Muscle of arm (tissue), 12 donors: ENCODE measurements around the gene COG1. TPM values are rescaled to one million over a fixed set of nuclear protein-coding genes. Genes with fewer than 3 reads are reported as not detected.
A peak's percentile ranks its signal among the peaks of the same experiment; 100 is the strongest.

ENCODE experiments used
- DNase-seq: peaks from one replicate; pipeline ENCODE4 v3.0.0-alpha.2; 2013
- polyA plus RNA-seq, 12 donors: library from polyadenylated mRNA; unstranded; fragments of 120-200 nt; gene quantifications; one replicate each; pipeline ENCODE4 v1.2.1, GENCODE V29; 2013; ENCODE audit not compliant: insufficient read length in 12 of 12

Gene COG1
- polyA plus RNA-seq, 12 donors: 22.4 to 54.9 (median 32.4) TPM; not detected in 1

- DNase-seq: no peak
These were observed 31.9 kb downstream of the COG1 start for GRCh38 chr17:73224663-73225305.

DNA sequence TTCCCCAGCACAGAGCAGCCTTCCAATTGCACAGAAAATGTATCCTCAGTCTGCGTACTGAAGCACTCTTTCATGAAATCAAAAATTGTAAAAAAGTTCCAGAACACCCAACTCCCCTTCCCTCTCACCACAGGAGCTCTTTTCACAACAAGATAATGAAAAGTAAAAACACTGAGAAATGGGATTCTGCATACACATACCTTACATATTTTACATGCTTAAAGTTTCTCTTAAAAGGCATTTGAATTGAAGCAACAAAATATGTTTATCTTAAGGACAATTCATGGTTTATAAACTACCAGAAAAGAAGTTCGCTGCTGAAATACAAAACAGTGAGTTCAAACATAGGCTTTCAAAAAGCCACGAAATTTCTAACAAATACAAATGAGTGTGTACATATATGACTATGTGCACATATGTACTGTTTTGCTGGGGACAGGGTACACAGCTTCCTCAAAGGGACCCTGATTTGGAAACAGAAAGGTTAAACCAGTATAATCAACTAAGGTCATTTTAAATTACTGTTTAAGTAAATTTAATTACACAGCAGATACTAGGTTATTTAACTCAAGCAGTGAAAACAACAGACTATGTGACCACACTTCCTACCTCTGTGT lies 33.8 kb downstream of the COG1 start:
- no peak for DNase-seq

DNA sequence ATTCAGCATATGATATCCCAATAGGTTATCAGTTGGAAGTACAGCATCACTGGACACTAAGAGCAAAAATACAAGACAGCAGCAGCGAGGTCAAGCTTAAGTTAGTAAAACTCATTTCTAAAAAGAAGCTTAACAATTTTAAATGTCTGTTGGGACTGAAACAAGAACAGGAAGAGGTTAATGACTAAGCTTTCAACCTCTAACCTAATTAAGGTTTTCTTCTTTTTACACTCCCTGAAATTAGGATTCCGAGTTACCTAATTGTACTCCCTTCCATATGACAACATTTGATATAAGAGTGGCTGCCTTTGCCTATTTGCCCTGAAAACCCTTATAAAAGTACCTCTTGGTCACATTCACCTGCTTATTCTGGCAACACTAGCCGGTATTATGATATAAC lies 34.5 kb downstream of the COG1 start:
- DNase-seq: no peak

- DNase-seq: no peak
These were observed 35.1 kb downstream of the COG1 start for GRCh38 chr17:73227944-73228343.

GRCh38 chr17:73228748-73229236 lies 35.9 kb downstream of the COG1 start:
- peak; percentile 26 for DNase-seq

DNA sequence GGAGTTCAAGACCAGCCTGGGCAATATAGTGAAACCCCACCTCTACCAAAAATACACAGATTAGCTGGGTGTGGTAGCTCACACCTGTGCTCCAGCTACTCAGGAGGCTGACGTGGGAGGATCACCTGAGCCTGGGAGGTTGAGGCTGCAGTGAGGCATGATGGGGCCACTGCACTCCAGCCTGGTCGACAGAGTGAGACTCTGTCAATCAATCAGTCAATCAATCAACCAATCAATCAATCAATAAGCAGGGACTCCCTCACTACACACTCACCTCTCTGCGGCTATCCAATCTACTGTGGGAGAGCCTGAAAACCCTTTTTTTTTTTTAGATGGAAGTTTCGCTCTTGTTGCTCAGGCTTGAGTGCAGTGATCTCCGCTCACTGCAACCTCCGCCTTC lies 37.2 kb downstream of the COG1 start:
- no peak for DNase-seq

DNA sequence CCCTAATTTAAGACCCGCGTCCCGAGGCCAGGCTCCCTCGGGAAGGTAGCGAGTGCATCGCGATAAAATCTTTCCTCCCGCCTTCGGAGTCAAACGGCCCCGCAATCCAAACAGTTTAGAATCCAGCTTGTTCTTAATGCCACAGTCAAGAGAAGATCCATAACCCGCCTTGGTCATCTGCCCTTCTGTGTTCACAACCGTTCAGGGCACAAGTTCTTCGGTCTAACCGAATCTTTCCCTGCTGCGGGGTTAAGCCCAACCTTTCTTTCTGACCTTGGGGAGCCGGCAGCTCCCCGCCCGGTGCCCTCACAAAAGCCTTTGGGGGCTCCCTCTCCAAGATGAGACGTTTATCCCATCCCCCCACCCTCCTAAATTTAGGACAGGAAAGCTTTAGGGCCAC lies 38.5 kb downstream of the COG1 start:
- DNase-seq: no peak

DNA sequence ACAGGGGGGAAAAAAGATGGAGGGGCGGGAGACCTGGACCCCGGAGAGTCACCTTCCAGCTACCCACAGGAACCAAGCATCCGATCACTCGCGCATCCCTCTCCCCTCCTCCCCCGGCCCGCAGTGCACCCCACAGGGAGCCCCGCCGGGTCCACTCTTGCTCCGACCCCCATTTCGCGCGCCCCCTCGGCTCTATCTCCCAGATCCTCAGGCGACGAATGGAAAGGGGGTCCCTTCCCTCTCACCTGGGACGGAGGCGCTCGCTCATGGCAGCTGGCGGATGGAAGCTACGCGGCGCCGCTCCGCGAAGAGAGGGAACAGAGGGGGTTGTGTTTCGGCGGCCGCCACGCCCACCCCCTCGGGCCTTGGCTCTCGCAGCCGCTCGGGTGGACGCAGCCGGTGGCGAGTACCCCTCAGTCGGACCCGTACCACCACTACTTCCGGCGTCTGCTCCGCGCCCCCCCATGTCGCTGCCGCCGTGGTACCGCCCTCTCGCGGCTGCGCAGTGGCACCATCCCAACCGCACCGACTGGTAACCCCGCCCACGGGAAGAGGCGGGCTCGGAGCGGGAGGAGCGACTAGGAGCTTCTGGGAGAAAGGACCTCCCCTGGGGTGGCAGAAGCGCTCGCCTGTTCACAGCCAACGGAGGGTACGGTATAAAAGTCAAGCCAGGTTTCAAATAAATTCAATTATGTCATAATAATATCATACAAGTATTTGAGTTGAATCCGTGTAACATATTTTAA lies 39.2 kb downstream of the COG1 start:
- DNase-seq: peak; percentile 97

DNA sequence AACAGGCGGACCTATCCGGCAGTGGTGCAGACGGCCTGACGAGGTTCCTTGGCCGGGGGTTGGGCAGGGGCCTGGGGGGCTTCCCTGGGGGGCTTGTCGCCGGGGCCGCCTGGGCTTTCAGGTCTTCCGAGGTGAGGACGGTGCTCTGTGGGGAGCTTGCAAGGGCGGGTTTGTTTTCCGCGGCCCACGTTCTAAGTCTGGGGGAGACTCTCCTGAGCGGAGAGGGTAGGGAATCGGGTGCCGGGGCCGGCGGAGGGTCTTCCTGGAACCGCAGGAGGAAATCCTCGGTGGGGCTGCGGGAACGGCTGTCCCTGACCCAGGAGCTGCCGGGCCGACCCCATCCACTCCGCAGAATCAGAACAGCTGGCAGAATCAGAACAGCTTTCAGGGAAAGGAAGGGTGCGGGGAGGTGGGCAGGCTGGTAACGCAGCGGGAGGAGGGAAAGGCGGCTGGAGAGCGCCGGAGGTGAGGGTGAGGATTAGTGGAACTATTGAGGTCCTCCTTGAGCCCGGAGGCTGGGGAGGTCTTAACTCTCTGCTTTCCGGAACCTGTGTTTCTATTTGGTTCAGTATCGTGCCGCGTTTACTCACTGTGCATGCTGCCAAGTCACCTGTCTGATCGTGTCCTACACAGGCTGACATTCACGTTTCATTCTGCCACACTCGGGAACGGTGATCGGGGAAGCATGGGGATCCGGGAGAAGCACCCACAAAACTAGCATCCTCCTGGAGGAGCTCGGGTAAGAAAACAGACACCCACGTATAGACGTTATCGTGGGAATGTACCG lies 39.9 kb downstream of the COG1 start:
- peak; percentile 34 for DNase-seq

DNA sequence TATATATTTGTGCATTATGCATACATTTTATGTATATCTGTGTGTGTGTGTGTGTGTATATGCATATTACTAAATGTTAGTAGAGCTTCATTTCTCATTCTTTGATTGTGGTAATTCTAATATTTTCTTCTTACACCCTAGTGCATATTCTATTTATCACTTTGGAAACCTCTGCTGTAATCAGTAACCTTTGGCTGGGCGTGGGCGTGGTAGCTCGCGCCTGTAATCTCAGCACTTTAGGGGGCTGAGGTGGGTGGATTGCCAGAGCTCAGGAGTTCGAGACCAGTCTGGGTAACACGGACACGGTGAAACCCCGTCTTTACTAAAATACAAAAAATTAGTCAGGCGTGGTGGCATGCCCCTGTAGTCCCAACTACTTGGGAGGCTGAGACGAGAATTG lies 41.9 kb downstream of the COG1 start:
- DNase-seq: no peak

DNA sequence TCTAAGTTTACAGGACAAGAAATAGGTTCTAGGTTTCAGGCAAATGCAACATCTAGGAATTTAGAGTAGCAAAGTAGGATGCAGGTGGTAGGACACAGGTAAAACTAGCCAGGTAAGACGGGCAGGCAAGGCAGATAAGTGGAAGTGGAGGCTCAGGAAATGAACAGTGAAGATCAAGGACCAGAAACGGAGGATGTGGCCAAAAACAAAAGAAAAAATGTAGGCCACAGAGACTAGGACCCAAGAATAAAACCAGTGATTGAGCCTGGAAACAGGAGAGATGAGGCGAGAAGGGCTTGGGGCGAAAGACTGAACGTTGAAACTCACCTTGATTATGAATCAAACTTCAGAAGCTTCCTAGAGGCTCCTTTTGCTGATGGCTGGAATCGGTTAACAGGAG lies 44.9 kb downstream of the COG1 start:
- no peak for DNase-seq

DNA sequence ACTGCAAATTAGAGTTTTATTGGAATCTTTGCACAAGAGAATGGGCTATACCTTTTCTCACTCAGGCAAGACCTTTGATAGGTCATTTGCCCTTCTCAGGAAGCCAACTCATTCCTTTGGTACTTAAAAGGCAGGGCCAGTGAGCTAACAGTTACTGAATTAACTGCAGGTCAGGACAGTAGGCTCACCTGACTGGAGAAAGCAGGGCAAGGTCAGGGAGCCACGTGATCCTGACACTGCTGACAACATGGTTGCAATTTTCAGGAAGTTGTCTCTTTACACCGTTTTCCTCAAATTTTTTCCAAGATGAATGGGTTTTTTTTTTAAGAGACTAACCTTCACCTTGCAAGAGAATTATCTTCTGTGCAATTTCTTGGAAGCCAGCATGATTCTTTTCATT lies 47.7 kb downstream of the COG1 start:
- no peak for DNase-seq

GRCh38 chr17:73247726-73248125 lies 54.9 kb downstream of the COG1 start:
- no peak for DNase-seq

GRCh38 chr17:73248532-73248931 lies 55.7 kb downstream of the COG1 start:
- no peak for DNase-seq

GRCh38 chr17:73249700-73250099 lies 56.8 kb downstream of the COG1 start:
- DNase-seq: no peak

- DNase-seq: no peak
These were observed 58.2 kb downstream of the COG1 start for GRCh38 chr17:73250851-73251640.

GRCh38 chr17:73251871-73252270 lies 59.0 kb downstream of the COG1 start:
- no peak for DNase-seq

GRCh38 chr17:73255671-73256181 lies 62.9 kb downstream of the COG1 start:
- DNase-seq: peak; percentile 56

- no peak for DNase-seq
These were observed 63.4 kb downstream of the COG1 start for GRCh38 chr17:73256220-73256619.

DNA sequence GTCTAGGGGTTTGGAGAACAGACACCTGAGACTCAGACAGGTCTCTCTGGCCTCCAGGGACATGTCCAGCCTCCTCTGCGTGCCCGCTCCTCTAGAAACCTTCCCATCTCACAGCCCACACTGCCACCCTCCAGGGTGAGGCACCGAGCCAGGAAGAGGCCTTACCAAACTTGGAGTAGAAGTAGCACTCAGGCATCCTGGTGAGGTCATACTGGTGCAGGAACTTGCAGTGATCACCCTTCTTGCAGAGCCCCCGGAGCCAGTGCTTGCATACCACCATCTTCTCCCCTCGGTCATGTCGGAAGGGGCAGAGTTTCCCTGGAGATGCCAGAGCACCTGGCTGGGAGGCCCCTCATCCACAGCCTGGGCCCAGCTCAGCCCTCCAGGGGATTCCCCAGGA lies 64.7 kb downstream of the COG1 start:
- DNase-seq: no peak
